H1 (cell line): ENCODE data around the gene CAMSAP1. TPM values are rescaled to one million over a fixed set of nuclear protein-coding genes. Genes with fewer than 3 reads are reported as not detected.
A peak's percentile ranks its signal among the peaks of the same experiment; 100 is the strongest.

ENCODE experiments used
- CTCF ChIA-PET: fragments of 300-600 bp; sonication (Branson Sonifier 250); formaldehyde crosslinking; loops from one replicate; lab custom pipeline; 2021; ENCODE audit not compliant: partially characterized antibody; lab: Charles Lee
- POLR2A ChIA-PET: fragments of 300-600 bp; sonication (Branson Sonifier 250); formaldehyde crosslinking; loops from one replicate; lab custom pipeline; 2021; ENCODE audit warnings: inconsistent platforms; ENCODE audit not compliant: partially characterized antibody; lab: Charles Lee
- DNase-seq, 2 experiments: peaks; one replicate each; pipeline versions ENCODE4 v3.0.0 to v3.0.0-alpha.2; 2010 to 2022; ENCODE audit warnings: low spot score in 2 of 2, low read depth in 1 of 2, mixed read lengths in 1 of 2
- FAIRE-seq: peaks from 2 replicates; lab custom pipeline; 2011; peaks lifted over from hg19 to GRCh38; lab: Jason Lieb, UNC
- H2AFZ ChIP-seq: 2 replicates; pipeline ENCODE4 v1.8.1; 2012; ENCODE audit warnings: low read length, inconsistent platforms
- H2AK5ac ChIP-seq: 2 replicates; pipeline ENCODE4 v1.6.1; 2013; ENCODE audit warnings: low read depth, low read length
- H2BK120ac ChIP-seq: replicated peaks from 2 replicates; pipeline ENCODE3; 2013; ENCODE audit warnings: low read depth, low read length, inconsistent platforms
- H2BK12ac ChIP-seq: 2 replicates; pipeline ENCODE4 v1.6.1; 2013; ENCODE audit warnings: low read depth, low read length
- H2BK15ac ChIP-seq: 2 replicates; pipeline ENCODE4 v1.6.1; 2013; ENCODE audit warnings: low read length
- H2BK20ac ChIP-seq: 2 replicates; pipeline ENCODE4 v1.6.1; 2013; ENCODE audit warnings: low read length
- H2BK5ac ChIP-seq: 2 replicates; pipeline ENCODE4 v1.6.1; 2013; ENCODE audit warnings: low read depth, low read length
- H3K14ac ChIP-seq: 2 replicates; pipeline ENCODE4 v1.6.1; 2013; ENCODE audit warnings: inconsistent platforms; ENCODE audit not compliant: insufficient read length
- H3K18ac ChIP-seq: 2 replicates; pipeline ENCODE4 v1.6.1; 2013; ENCODE audit warnings: low read length; ENCODE audit errors: extremely low read depth
- H3K23ac ChIP-seq: 2 replicates; pipeline ENCODE4 v1.6.1; 2013; ENCODE audit warnings: inconsistent platforms; ENCODE audit not compliant: insufficient read length
- H3K23me2 ChIP-seq: 2 replicates; pipeline ENCODE4 v1.6.1; 2013; ENCODE audit warnings: low read depth, low read length
- H3K27ac ChIP-seq: 2 replicates; pipeline ENCODE4 v1.6.1; 2011; ENCODE audit warnings: low read depth, low read length, inconsistent platforms
- H3K27me3 ChIP-seq, 4 experiments: replicated peaks in 1 of 4; 1 replicate in 1 of 4; 2 replicates in 3 of 4; pipeline versions ENCODE4 v1.6.1 to v1.8.1; 2011 to 2013; ENCODE audit warnings: low read length in 3 of 4, mild to moderate bottlenecking in 3 of 4, inconsistent platforms in 2 of 4, mixed read lengths in 2 of 4, moderate library complexity in 1 of 4; ENCODE audit not compliant: control insufficient read depth in 3 of 4, insufficient read depth in 3 of 4; ENCODE audit errors: extremely low read depth in 1 of 4
- H3K36me3 ChIP-seq, 4 experiments: 2 replicates each; pipeline versions ENCODE4 v1.6.1 to v1.8.1; 2011 to 2013; ENCODE audit warnings: mild to moderate bottlenecking in 4 of 4, low read length in 3 of 4, moderate library complexity in 2 of 4, control low read depth in 1 of 4, inconsistent platforms in 1 of 4; ENCODE audit not compliant: insufficient read depth in 4 of 4, control insufficient read depth in 2 of 4
- H3K4ac ChIP-seq: replicated peaks from 2 replicates; pipeline ENCODE3; 2013; ENCODE audit warnings: low read length, low read depth, mixed read lengths, inconsistent platforms; ENCODE audit not compliant: insufficient read length
- H3K4me1 ChIP-seq, 4 experiments: replicated peaks in 1 of 4; 1 replicate in 1 of 4; 2 replicates in 3 of 4; pipeline versions ENCODE4 v1.6.1 to v1.8.1; 2011 to 2013; ENCODE audit warnings: low read length in 3 of 4, inconsistent platforms in 2 of 4, mixed read lengths in 1 of 4; ENCODE audit not compliant: insufficient read depth in 4 of 4, control insufficient read depth in 3 of 4
- H3K4me2 ChIP-seq, 2 experiments: 2 replicates each; pipeline versions ENCODE4 v1.6.1 to v1.8.1; 2011 to 2013; ENCODE audit warnings: low read depth in 2 of 2, low read length in 2 of 2, control low read depth in 1 of 2, inconsistent platforms in 1 of 2, mild to moderate bottlenecking in 1 of 2; ENCODE audit not compliant: insufficient read depth in 1 of 2
- H3K4me3 ChIP-seq, 4 experiments: fragments of 200-600, 300-600 bp in 1 of 4; sonication (generic), shearing (Covaris generic), sonication (Bioruptor Twin) in 1 of 4; 2 replicates each; pipeline versions ENCODE4 v1.5.1 to v1.8.1; 2011 to 2016; ENCODE audit warnings: low read length in 4 of 4, low read depth in 3 of 4, control low read depth in 2 of 4, inconsistent platforms in 2 of 4, mild to moderate bottlenecking in 2 of 4, mixed read lengths in 1 of 4, moderate library complexity in 1 of 4; ENCODE audit not compliant: insufficient read depth in 2 of 4; ENCODE audit errors: extremely low read depth in 1 of 4
- H3K56ac ChIP-seq: replicated peaks from 2 replicates; pipeline ENCODE3; 2013; ENCODE audit warnings: low read depth, mild to moderate bottlenecking, mixed read lengths, low read length, inconsistent platforms; ENCODE audit not compliant: insufficient read length
- H3K79me1 ChIP-seq: 2 replicates; pipeline ENCODE4 v1.6.1; 2013; ENCODE audit warnings: low read depth, low read length, control low read depth
- H3K79me2 ChIP-seq, 2 experiments: 2 replicates each; pipeline versions ENCODE4 v1.6.1 to v1.8.1; 2012 to 2013; ENCODE audit warnings: low read length in 2 of 2, mild to moderate bottlenecking in 2 of 2, inconsistent platforms in 1 of 2; ENCODE audit not compliant: insufficient read depth in 2 of 2, control insufficient read depth in 1 of 2
- H3K9ac ChIP-seq, 4 experiments: replicated peaks in 1 of 4; 1 replicate in 1 of 4; 2 replicates in 3 of 4; pipeline versions ENCODE4 v1.6.1 to v1.8.1; 2011 to 2013; ENCODE audit warnings: low read depth in 3 of 4, low read length in 3 of 4, control low read depth in 2 of 4, mild to moderate bottlenecking in 2 of 4, moderate library complexity in 2 of 4, inconsistent platforms in 1 of 4; ENCODE audit errors: extremely low read depth in 1 of 4
- H3K9me3 ChIP-seq, 2 experiments: 2 replicates each; pipeline versions ENCODE4 v1.6.1 to v1.8.1; 2012 to 2013; ENCODE audit warnings: mild to moderate bottlenecking in 2 of 2, moderate library complexity in 2 of 2, control low read depth in 1 of 2, inconsistent platforms in 1 of 2, low read depth in 1 of 2, low read length in 1 of 2, mixed read lengths in 1 of 2; ENCODE audit not compliant: insufficient read depth in 2 of 2
- H4K20me1 ChIP-seq, 2 experiments: replicated peaks in 1 of 2; 2 replicates each; pipeline versions ENCODE3 to v1.8.1; 2011 to 2013; ENCODE audit warnings: inconsistent platforms in 2 of 2, low read length in 2 of 2, mild to moderate bottlenecking in 1 of 2; ENCODE audit not compliant: insufficient read depth in 2 of 2, control insufficient read depth in 1 of 2
- H4K5ac ChIP-seq: 2 replicates; pipeline ENCODE4 v1.6.1; 2013; ENCODE audit warnings: low read length, low read depth, mixed read lengths, inconsistent platforms; ENCODE audit not compliant: insufficient read length
- H4K8ac ChIP-seq: 2 replicates; pipeline ENCODE4 v1.8.0; 2013; ENCODE audit warnings: mild to moderate bottlenecking, moderate library complexity, low read length, inconsistent platforms; ENCODE audit not compliant: insufficient read depth; ENCODE audit errors: extremely low read depth
- H4K91ac ChIP-seq: replicated peaks from 2 replicates; pipeline ENCODE3; 2013; ENCODE audit warnings: low read length, mixed read lengths, inconsistent platforms; ENCODE audit not compliant: insufficient read length
- JUN ChIP-seq: IDR thresholded peaks from 2 replicates; pipeline ENCODE4 v1.6.1; 2011; ENCODE audit warnings: low read depth, mild to moderate bottlenecking, improper control_type of control experiment, low read length
- WGBS, 2 experiments: shearing (Covaris generic) in 1 of 2; methylation state at CpG; one replicate each; pipeline versions ENCODE4 v1.1.6 to v1.1.7; 2013 to 2015; ENCODE audit warnings: low lambda C conversion rate in 2 of 2, mixed read lengths in 2 of 2, inconsistent platforms in 1 of 2, low coverage in 1 of 2, missing lambda C conversion rate in 1 of 2; ENCODE audit not compliant: insufficient replicate concordance in 2 of 2, insufficient coverage in 1 of 2, insufficient read length in 1 of 2; ENCODE audit errors: extremely low coverage in 1 of 2, missing lambda C conversion rate in 1 of 2; 5-methylcytosine and 5-hydroxymethylcytosine counted together
- polyA plus RNA-seq, 7 experiments: library from polyadenylated mRNA; depleted of rRNA in 3 of 7; stranded (reverse) in 5 of 7; unstranded in 2 of 7; fragments of >200 nt in 5 of 7; fragments of 200-250 nt in 2 of 7; gene quantifications; 1 replicate in 5 of 7; 2 replicates in 1 of 7; 4 replicates in 1 of 7; pipeline versions ENCODE4 v1.2.1 to v1.2.3, GENCODE V29; 2011 to 2013; ENCODE audit warnings: missing spikeins in 2 of 7, mixed read lengths in 2 of 7
- total RNA-seq: library from RNA; stranded (reverse); fragmentation: NEBNext Ultra II Directional; extraction: Animal tissue kit (Norgen Biotek cat#: 25700); gene quantifications from 2 replicates; pipeline ENCODE4 v1.2.1, GENCODE V29; 2021

The CAMSAP1 gene
- total and polyA plus RNA-seq, 2 of the 8 experiments (the other 6 are each of a cell fraction or from before 2014, with no cell fraction given) = 13.4 to 44.0 TPM

DNA sequence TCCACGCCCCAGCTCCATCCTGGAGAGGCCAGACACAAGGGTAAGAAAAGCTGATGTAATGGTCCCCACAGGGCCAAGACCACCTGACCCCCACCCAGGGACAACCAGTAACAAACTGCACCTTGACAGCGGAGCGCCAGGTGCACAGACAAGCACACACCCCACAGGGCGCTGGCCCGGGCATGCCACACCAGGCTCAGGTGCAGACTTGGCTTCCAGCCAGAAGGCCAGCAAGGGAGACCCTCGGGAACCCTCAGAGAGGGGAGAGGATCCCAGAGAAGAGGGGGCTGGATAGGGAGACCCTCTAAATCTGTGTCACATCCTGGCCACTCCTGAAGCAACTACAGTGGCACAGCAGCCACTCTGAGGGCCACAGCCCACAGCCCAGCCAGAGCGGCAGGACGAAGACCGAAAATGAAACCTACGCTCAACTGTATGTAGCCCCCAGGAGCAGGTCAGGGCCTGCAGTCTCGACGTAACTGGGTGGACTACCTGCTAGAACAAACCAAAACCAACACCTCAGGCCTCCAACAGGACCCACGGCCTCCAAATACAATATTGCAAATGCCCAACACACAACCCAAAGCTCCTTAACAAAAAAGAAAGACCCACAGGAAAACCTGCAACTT, 18.5 kb downstream of the CAMSAP1 start:
- H3K4me3 ChIP-seq = no peak overlapping the region
- no peaks in the 10 kb centered on the region for H3K9me3 ChIP-seq
- no peaks in the 10 kb centered on the region for H3K27me3 ChIP-seq
- no peak overlapping the region for H3K14ac ChIP-seq
- peaks cover 66 to 69% of the 10 kb centered on the region in 2 experiments for H4K20me1 ChIP-seq
- H2BK5ac ChIP-seq = peak overlapping the region; percentile 85
- ChIA-PET CTCF (interaction anchor here (1.1 to 4.1 kb wide), 3 partner anchors 23 to 92 kb away, joined by 3 to 15 read pairs (median 5); no protein-coding TSS in a partner anchor), POLR2A (interaction anchor here (1.1 to 1.5 kb wide), 3 partner anchors 9 to 17 kb away, joined by 3 to 7 read pairs (median 3); no protein-coding TSS in a partner anchor)
- no peak overlapping the region for H3K4me2 ChIP-seq
- H3K18ac ChIP-seq = peak overlapping the region; percentile 19; the same call in 1 of the 2 replicates
- no peak overlapping the region for H3K9ac ChIP-seq
- H2BK120ac ChIP-seq = no peak overlapping the region
- peak overlapping the region; percentile 33; the same call in 1 of the 2 replicates for H3K27ac ChIP-seq
- H2BK15ac ChIP-seq = no peak overlapping the region
- no peak overlapping the region for H2BK20ac ChIP-seq
- H3K23ac ChIP-seq = no peak overlapping the region
- no peaks in the 10 kb centered on the region for H3K23me2 ChIP-seq
- DNase-seq (no peak), FAIRE-seq (no peak)
- no peak overlapping the region for H4K5ac ChIP-seq
- peak overlapping the region; percentile 44 for H3K4ac ChIP-seq
- H3K79me2 ChIP-seq = peaks cover 61 to 100% of the 10 kb centered on the region in 2 experiments
- peak overlapping the region; percentile 61 for H2AK5ac ChIP-seq
- H2AFZ ChIP-seq = no peak overlapping the region
- H3K36me3 ChIP-seq = no peaks in the 10 kb centered on the region
- WGBS, 2 experiments = 82% methylated on average over 13 of the region's 13 CpGs; no CpG with 5 or more reads in 1 of the 2 experiments
- peak overlapping the region; percentile 68; the same call in 1 of the 2 replicates for H2BK12ac ChIP-seq
- peaks cover 36% of the 10 kb centered on the region for H3K79me1 ChIP-seq
- H4K91ac ChIP-seq = peak overlapping the region; percentile 48
- H4K8ac ChIP-seq = no peak overlapping the region
- H3K4me1 ChIP-seq = peaks cover 3 to 55% (median 35%) of the 10 kb centered on the region in 4 experiments
- no peak overlapping the region for H3K56ac ChIP-seq
- no peak for TF ChIP-seq JUN
